ENCODE data around the gene TRAIP.

DNA sequence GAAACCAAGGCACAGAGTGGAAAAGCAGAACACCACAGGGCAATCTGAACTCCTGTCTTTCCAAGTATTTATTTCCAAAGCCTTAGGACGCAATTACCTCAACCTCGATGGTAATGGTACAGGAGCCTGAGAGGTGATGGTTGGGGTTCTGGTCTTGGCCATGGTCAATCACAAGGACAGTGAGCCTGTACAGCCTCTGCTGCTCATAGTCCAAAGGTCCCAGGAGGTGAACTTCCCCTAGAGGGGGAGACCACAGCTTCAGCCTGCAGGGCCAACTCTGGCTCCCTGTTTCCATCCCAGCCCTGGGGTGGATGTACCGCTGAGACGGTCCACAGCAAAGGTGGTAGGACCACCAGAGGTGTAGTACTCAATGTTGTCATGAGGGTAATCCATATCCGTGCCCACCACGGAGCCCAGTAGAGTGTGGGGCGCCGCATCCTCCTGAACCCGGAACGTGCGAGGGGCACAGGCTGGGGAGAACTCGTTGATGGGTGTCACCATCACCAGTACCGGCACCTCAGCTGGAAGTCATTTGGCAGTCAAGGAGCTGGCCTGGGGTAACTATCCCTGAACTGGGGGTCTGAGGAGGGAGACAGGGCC is 62.8 kb downstream of the TRAIP start:
- no peak for TF ChIP-seq CTCF (conservative IDR thresholded peaks at IDR 0.05; ENCODE audit: low read depth, low read length)
- TF ChIP-seq EZH2 (IDR thresholded peaks at IDR 0.05; ENCODE audit: borderline replicate concordance, low read depth, low read length, poor library complexity, severe bottlenecking): no peak

Measured in A673 (cell line).